Stimulated activated CD4-positive, alpha-beta T cell treated with anti-CD3 and anti-CD28 coated beads, Interleukin-2, amount 100 ng/mL, for 24 hours (primary cell): ENCODE data around the gene PAPSS1.
"Not testable (repeated sequence)": the region's sequence is repeated elsewhere in the genome, so short reads cannot be mapped to it uniquely, and the experiment has no call there.

Source experiments
- DNase-seq, 2 donors: peaks; one replicate each; pipeline ENCODE4 v3.0.0-alpha.2; 2020

PAPSS1 gene

GRCh38 chr4:107719922-107720722 is at the start of gene PAPSS1:
TSS of gene PAPSS1 (minus strand) at chr4:107720234. CDS start at chr4:107720179, 55 bp downstream.
- peak; percentile 94 to 96 for DNase-seq

GRCh38 chr4:107760281-107760947 is 40.4 kb upstream of the PAPSS1 start:
- no peak for DNase-seq

- no peak for DNase-seq
Measured at GRCh38 chr4:107757864-107758476, 37.9 kb upstream of the PAPSS1 start.

GRCh38 chr4:107757283-107757682 is 37.2 kb upstream of the PAPSS1 start:
- DNase-seq = no peak

DNA sequence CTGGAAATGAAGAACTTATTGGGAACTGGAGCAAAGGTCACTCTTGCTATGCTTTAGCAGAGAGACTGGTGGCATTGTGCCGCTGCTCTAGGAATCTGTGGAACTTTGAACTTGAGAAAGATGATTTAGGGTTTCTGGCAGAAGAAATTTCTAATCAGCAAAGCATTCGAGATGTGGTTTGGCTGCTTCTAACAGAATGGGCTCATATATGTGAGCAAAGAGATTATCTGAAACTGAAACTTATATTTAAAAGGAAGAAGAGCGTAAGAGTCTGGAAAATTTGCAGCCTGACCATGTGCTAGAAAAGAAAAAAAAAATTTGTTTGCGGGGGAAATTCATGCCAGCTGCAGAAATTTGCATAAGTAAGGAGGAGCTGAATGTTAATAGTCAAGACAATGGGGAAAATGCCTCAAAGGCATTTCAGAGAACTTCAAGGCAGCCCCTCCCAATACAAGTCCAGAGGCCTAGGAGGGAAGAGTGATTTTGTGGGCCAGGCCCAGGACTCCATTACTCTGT is 35.9 kb upstream of the PAPSS1 start:
- no peak for DNase-seq

DNA sequence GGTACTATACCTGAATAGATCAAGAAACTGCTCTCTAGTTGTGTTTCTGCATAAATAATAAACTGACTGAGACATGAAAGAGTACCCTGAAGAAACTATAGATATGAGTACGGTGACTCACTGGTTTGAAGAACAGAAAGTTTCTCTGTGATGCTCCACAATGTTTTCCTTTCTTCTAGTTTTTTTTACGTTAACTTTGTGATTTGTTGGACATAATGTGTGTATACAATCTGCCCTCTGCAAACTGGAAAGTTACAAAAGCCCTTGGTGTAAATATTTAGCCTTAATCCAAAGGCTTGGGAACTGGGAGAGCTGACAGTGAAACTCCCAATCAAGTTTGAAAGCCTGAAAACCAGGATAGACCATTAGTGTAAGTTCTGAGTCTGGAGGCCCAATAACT is 31.6 kb upstream of the PAPSS1 start:
- DNase-seq = no peak

GRCh38 chr4:107747748-107748486 is 27.9 kb upstream of the PAPSS1 start:
- DNase-seq = no peak

- DNase-seq = no peak
Measured at GRCh38 chr4:107746161-107746560, 26.1 kb upstream of the PAPSS1 start.

DNA sequence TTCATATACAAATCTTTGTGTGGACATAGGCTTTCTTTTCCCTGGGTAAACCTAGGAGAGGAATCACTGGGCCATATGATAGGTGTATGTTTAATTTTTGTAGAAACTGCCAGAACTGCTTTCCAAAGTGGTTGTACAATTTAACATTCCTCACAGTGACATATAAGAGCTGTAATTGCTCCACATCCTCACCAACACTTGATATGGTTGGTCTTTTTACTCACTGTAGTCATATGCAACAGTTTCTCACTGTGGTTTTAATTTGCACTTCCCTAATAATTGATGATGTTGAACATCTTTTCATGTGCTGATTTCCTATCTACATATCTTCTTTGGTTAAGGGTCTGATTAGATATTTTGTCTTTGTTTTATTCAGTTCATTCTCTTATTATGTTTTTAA is 24.5 kb upstream of the PAPSS1 start:
- no peak for DNase-seq

GRCh38 chr4:107743532-107743931 is 23.5 kb upstream of the PAPSS1 start:
- no peak for DNase-seq

- no peak for DNase-seq
Measured at GRCh38 chr4:107742791-107743190, 22.8 kb upstream of the PAPSS1 start.

DNA sequence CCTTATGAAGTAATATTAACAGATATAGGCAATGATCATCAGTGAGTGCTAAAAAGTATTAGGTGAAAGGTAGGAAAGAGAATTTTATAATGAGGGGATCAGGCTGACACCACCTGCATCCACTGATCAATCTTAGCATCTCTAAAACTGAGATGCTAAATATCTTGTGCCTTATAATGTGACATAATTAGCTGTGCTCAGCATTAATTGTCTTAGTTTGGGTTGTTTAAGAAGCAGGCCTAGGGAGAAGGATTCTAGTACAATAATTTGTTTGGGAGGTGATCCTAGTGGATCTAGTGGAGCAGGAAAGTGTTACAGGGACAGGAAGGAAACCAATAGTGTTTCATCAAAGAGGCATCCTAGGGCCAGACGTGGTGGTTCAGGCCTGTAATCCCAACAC is 22.2 kb upstream of the PAPSS1 start:
- no peak for DNase-seq

DNA sequence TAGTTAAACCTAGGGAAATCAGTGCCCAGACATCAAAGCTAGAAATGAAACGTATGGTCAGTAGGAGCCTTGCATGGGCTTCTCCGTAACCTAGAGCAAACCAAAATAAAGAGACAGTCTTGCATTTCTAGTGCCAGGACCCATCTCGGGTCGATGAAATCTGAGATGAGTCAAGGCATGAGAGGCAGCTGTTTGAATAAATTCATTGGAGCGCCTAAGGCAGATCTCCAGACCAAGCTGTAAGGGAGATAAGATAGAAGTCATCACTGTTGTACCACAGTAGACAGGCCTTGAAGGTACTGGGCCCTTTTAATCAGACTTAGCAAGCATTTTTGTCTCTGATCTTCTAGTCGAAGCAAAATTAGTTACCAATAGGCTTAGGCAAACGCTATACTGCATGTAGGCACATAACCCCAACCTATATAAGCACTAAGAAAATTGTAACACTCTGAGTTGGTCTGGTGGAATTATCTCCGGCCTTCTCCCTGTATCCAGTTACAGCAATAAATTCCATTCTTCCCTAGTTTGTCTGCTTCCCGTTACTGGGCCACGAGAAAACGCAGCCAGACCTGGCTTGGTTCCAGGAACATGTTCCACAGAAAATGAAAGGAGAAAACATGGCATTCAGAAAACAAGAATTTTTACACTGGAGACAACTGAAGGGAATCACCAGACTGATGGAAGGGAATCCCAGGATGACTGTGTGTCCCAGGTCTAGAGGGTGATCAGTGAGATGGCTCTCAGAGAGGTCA is 21.1 kb upstream of the PAPSS1 start:
- DNase-seq = no peak

GRCh38 chr4:107740381-107740780 is 20.3 kb upstream of the PAPSS1 start:
- DNase-seq = no peak

DNA sequence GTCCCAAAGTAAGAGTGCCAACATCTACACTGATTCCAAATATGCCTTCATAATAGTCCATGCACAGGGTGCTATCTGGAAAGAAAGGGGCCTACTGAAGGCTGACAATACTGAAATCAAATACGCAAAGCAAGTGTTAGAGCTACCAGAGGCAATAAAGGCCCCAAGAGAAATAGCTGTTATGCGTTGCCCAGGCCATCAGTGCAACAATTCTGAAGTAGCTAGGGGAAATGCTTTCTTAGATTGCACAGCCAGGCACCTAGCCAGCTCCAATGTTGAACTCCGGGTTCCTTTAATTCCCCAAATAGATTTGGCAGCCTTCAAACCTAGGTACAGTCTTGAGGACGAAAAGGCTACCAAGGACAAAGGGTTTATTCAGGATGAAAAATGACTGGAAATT is 17.4 kb upstream of the PAPSS1 start:
- no peak for DNase-seq

- DNase-seq = peak; percentile 33 to 49
Measured at GRCh38 chr4:107736924-107737448, 17.0 kb upstream of the PAPSS1 start.

DNA sequence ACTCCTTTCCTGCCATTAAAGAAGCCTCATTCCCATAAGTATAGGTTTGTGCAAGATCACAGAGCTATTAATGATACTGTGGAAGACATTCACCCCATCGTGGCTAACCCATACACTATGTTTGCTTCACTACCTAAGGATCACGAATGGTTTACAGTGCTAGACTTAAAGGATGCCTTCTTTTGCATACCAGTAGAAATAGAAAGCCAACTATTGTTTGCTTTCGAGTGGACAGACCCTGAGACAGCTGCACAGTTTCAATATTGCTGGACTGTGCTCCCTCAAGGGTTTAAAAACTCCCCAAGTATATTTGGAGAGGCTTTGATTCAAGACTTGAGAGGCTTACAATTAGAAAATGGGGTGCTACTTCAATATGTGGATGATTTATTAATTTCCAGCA is 16.0 kb upstream of the PAPSS1 start:
- DNase-seq = no peak

GRCh38 chr4:107734120-107734519 is 14.1 kb upstream of the PAPSS1 start:
- DNase-seq = peak in 1 of 2 donors; percentile 12

DNA sequence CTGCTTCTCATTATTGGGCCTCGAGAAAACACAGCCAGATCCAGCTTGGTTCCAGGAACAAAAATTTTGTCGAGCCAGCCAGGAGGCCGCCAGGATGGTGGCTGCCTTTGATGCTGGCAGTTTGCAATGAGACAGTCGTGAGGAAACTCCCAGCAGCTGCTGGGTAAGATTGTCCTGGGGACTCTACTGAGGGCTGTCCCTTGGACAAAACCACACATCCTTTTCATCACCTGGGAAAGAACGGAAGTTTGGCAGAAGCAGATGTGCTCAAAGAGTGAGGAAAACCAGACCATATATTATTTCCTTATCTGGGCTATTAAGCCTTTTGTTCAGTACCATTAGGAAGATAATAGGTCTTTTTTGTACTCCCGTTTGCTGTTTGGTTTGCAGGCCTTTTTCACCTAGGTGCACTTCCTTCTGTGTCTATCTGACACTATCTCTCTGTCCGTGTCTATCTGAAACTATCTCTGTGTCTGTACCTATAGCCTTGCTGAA is 13.4 kb upstream of the PAPSS1 start:
- DNase-seq = no peak

DNA sequence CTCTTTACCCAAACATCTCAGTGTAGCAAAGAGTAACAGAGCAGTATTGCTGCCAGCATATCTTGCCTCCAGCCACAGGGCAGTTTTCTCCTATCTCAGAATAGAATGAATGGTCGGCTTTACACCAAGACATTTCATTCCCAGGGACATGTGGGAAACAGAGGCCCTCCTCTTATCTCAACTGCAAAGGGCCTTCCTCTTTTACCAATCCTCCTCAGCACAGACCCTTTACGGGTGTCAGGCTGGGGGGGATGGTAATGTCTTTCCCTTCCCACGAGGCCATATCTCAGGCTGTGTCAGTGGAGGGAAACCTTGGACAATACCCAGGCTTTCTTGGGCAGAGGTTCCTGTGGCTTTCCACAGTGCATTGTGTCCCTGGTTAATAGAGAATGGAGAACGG is 9.0 kb upstream of the PAPSS1 start:
- DNase-seq = not testable (repeated sequence)

DNA sequence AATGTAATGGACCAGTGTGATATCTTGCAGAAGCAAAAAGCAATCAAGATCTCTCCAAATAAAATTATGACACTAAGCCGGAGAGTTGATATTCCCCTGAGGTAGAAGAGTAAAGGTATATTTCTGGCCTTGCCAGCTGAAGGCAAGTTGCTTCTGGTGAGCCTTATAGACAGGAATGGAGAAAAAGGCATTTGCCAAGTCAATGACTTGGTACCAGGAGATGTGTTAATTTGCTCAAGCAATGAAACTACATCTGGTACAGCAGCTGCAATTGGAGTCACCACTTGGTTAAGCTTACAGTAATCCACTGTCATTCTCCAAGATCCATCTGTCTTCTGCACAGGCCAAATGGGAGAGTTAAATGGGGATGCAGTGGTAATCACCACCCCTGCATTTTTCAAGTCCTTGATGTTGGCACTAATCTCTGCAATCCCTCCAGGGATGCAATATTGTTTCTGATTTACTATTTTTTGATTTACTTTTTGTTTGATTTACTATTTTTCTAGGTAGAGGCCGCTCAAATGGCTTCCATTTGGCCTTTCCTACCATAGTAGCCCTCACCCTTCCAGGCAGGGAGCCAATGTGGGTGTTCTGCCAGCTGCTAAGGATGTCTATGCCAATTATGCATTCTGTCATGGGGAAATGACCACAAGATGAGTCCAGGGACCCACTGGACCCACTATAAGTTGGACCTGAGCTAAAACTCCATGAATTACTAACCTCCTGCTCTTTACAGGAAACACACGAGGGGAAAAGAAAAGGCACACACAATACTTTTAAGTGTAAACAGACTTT is 6.3 kb upstream of the PAPSS1 start:
- not testable (repeated sequence) for DNase-seq
